HCT116 (cell line): ENCODE measurements around the gene SYNGR1. TPM values are rescaled to one million over a fixed set of nuclear protein-coding genes. Genes with fewer than 3 reads are reported as not detected.

ENCODE experiments used
- ATAC-seq: fragments of 200-7000 bp; cut with Tn5 transposase; 2 replicates; pipeline ENCODE4 v1.9.1; 2020; ENCODE audit warnings: mild to moderate bottlenecking, moderate library complexity
- BruUV-seq: library from RNA; stranded (reverse); fragments of 400-500 nt; replicated peaks from 2 replicates; lab custom pipeline; 2021; lab: Mats Ljungman, UMichigan
- CTCF ChIA-PET: fragments of 300-600 bp; sonication (Branson Sonifier 250); formaldehyde crosslinking; loops from one replicate; lab custom pipeline; 2021; ENCODE audit warnings: antibody characterized with exemption; lab: Charles Lee
- POLR2A ChIA-PET: fragments of 300-600, 350-600 bp; sonication (Branson Sonifier 250); formaldehyde crosslinking; loops from one replicate; lab custom pipeline; 2021; ENCODE audit warnings: antibody characterized with exemption; lab: Charles Lee
- RAD21 ChIA-PET, 2 experiments: fragments of 300-600 bp; sonication (Branson Sonifier 250); formaldehyde crosslinking; loops; one replicate each; lab custom pipeline; 2023; ENCODE audit warnings: low total read pairs in 2 of 2; ENCODE audit not compliant: uncharacterized antibody in 2 of 2, unreplicated experiment in 2 of 2, low non-redundant PET in 1 of 2; lab: Charles Lee
- DNase-seq: peaks from one replicate; pipeline ENCODE4 v3.0.0-alpha.2; 2010; ENCODE audit warnings: low read depth, low spot score
- H2AFZ ChIP-seq: fragments of 200-600 bp; shearing (Covaris generic), sonication (generic); 2 replicates; pipeline ENCODE4 v1.6.1; 2017; ENCODE audit warnings: low read depth, mixed run types, mixed read lengths, antibody characterized with exemption, low read length; ENCODE audit not compliant: poor library complexity, severe bottlenecking
- H3K27ac ChIP-seq: 2 replicates; pipeline ENCODE4 v1.5.1; 2012; ENCODE audit warnings: low read depth, low read length
- H3K27me3 ChIP-seq: fragments of 200-600 bp; sonication (generic); 2 replicates; pipeline ENCODE4 v1.6.1; 2016; ENCODE audit warnings: mixed run types, low read length, mixed read lengths; ENCODE audit not compliant: insufficient read depth
- H3K36me3 ChIP-seq, 2 experiments: fragments of 200-500 bp in 1 of 2; fragments of 200-600 bp in 1 of 2; sonication (Bioruptor generic) in 1 of 2; sonication (generic) in 1 of 2; 2 replicates each; pipeline versions ENCODE4 v1.5.1 to v1.6.1; 2014 to 2016; ENCODE audit warnings: low read length in 2 of 2, inconsistent platforms in 1 of 2, mixed read lengths in 1 of 2, mixed run types in 1 of 2; ENCODE audit not compliant: insufficient read depth in 2 of 2, control insufficient read depth in 1 of 2
- H3K4me1 ChIP-seq, 2 experiments: fragments of 200-600 bp in 1 of 2; sonication (generic) in 1 of 2; 2 replicates each; pipeline versions ENCODE4 v1.5.1 to v1.6.1; 2012 to 2017; ENCODE audit warnings: low read length in 2 of 2, inconsistent platforms in 1 of 2, mild to moderate bottlenecking in 1 of 2, mixed read lengths in 1 of 2, mixed run types in 1 of 2, moderate library complexity in 1 of 2; ENCODE audit not compliant: insufficient read depth in 2 of 2, control insufficient read depth in 1 of 2
- H3K4me2 ChIP-seq: fragments of 200-600 bp; sonication (generic); 2 replicates; pipeline ENCODE4 v1.6.1; 2017; ENCODE audit warnings: mixed run types, low read length, mixed read lengths
- H3K4me3 ChIP-seq, 2 experiments: fragments of 200-600 bp in 1 of 2; sonication (generic) in 1 of 2; replicated peaks in 1 of 2; 2 replicates each; pipeline ENCODE4 v1.5.1; 2011 to 2016; ENCODE audit warnings: low read length in 2 of 2, control low read depth in 1 of 2, low read depth in 1 of 2, mild to moderate bottlenecking in 1 of 2, mixed read lengths in 1 of 2, mixed run types in 1 of 2
- H3K79me2 ChIP-seq: fragments of 200-600 bp; sonication (generic); 2 replicates; pipeline ENCODE4 v1.6.1; 2017; ENCODE audit warnings: mild to moderate bottlenecking, mixed run types, low read length, moderate library complexity, mixed read lengths; ENCODE audit not compliant: insufficient read depth
- H3K9ac ChIP-seq: fragments of 200-600 bp; sonication (generic); 2 replicates; pipeline ENCODE4 v1.6.1; 2016; ENCODE audit warnings: low read length, mixed read lengths
- H3K9me2 ChIP-seq: fragments of 200-600 bp; sonication (generic), shearing (Covaris generic); 2 replicates; pipeline ENCODE4 v1.6.1; 2017; ENCODE audit warnings: mixed run types, mild to moderate bottlenecking, moderate library complexity; ENCODE audit not compliant: insufficient read depth
- H3K9me3 ChIP-seq, 2 experiments: fragments of 200-500 bp in 1 of 2; fragments of 200-600 bp in 1 of 2; sonication (Bioruptor generic) in 1 of 2; sonication (generic) in 1 of 2; 2 replicates each; pipeline ENCODE4 v1.6.1; 2014 to 2017; ENCODE audit warnings: low read length in 2 of 2, mixed read lengths in 2 of 2, inconsistent platforms in 1 of 2, low read depth in 1 of 2, mild to moderate bottlenecking in 1 of 2, mixed run types in 1 of 2, moderate library complexity in 1 of 2; ENCODE audit not compliant: control insufficient read depth in 1 of 2, insufficient read depth in 1 of 2
- H4K20me1 ChIP-seq: fragments of 200-600 bp; sonication (generic), shearing (Covaris generic); 2 replicates; pipeline ENCODE4 v1.6.1; 2017; ENCODE audit warnings: mixed run types, mild to moderate bottlenecking, moderate library complexity; ENCODE audit not compliant: insufficient read depth
- CEBPB ChIP-seq: IDR thresholded peaks from 2 replicates; pipeline ENCODE4 v1.6.1; 2012; ENCODE audit warnings: low read depth
- EGR1 ChIP-seq: IDR thresholded peaks from 2 replicates; pipeline ENCODE4 v1.6.1; 2012; ENCODE audit warnings: low read depth
- ELF1 ChIP-seq: IDR thresholded peaks from 2 replicates; pipeline ENCODE4 v1.6.1; 2012; ENCODE audit warnings: low read depth, borderline replicate concordance
- EZH2 ChIP-seq: fragments of 200-600 bp; sonication (generic); IDR thresholded peaks from 2 replicates; pipeline ENCODE4 v1.6.1; 2017; ENCODE audit warnings: antibody characterized with exemption, mixed run types
- EZH2phosphoT487 ChIP-seq: fragments of 200-600 bp; IDR thresholded peaks from 2 replicates; pipeline ENCODE4 v1.6.1; 2018; ENCODE audit warnings: antibody characterized with exemption, borderline replicate concordance
- FOSL1 ChIP-seq: IDR thresholded peaks from 2 replicates; pipeline ENCODE4 v1.6.1; 2012; ENCODE audit warnings: low read depth
- MAX ChIP-seq: IDR thresholded peaks from 2 replicates; pipeline ENCODE4 v1.6.1; 2012
- POLR2A ChIP-seq: IDR thresholded peaks from 2 replicates; pipeline ENCODE4 v1.7.0; 2011; ENCODE audit warnings: borderline replicate concordance; ENCODE audit not compliant: insufficient read depth, insufficient read length; ENCODE audit errors: extremely low read depth
- RAD21 ChIP-seq: IDR thresholded peaks from 2 replicates; pipeline ENCODE4 v1.6.1; 2012; ENCODE audit warnings: low read depth, mild to moderate bottlenecking
- SIN3A ChIP-seq: IDR thresholded peaks from 2 replicates; pipeline ENCODE4 v1.6.1; 2012; ENCODE audit warnings: low read depth
- SP1 ChIP-seq: IDR thresholded peaks from 2 replicates; pipeline ENCODE4 v1.6.1; 2012; ENCODE audit warnings: low read depth
- SRF ChIP-seq: IDR thresholded peaks from 2 replicates; pipeline ENCODE4 v1.6.1; 2012; ENCODE audit warnings: low read depth
- YY1 ChIP-seq: IDR thresholded peaks from 2 replicates; pipeline ENCODE4 v1.6.1; 2011; ENCODE audit warnings: low read length, low read depth, moderate library complexity, mild to moderate bottlenecking; ENCODE audit not compliant: insufficient replicate concordance; ENCODE audit errors: extremely low read depth
- ZFX ChIP-seq: fragments of 450-650 bp; IDR thresholded peaks from 2 replicates; pipeline ENCODE4 v1.6.1; 2017
- intact Hi-C: fragments of 100-400 bp; cut with micrococcal nuclease; formaldehyde crosslinking; loops from 2 replicates; pipeline ENCODE4 v1.10.0; 2022
- total RNA-seq: library from RNA; stranded (reverse); gene quantifications from one replicate; pipeline ENCODE4 v1.2.1, GENCODE V29; 2021; ENCODE audit not compliant: unreplicated experiment
- TF ChIP-seq, protein P1 (sequence below), 3 experiments: fragments of 200-600 bp in 1 of 3; sonication (generic) in 1 of 3; IDR thresholded peaks in 2 of 3; conservative IDR thresholded peaks in 1 of 3; 2 replicates each; pipeline ENCODE4 v1.5.1; 2012 to 2017; ENCODE audit warnings: low read depth in 2 of 3, low read length in 2 of 3, antibody characterized with exemption in 1 of 3, borderline replicate concordance in 1 of 3, control low read depth in 1 of 3, mild to moderate bottlenecking in 1 of 3, mixed read lengths in 1 of 3, mixed run types in 1 of 3, moderate library complexity in 1 of 3; ENCODE audit not compliant: insufficient read depth in 1 of 3

The SYNGR1 gene
- total RNA-seq, 1 experiment from 2014 or later = 20.7 TPM

DNA sequence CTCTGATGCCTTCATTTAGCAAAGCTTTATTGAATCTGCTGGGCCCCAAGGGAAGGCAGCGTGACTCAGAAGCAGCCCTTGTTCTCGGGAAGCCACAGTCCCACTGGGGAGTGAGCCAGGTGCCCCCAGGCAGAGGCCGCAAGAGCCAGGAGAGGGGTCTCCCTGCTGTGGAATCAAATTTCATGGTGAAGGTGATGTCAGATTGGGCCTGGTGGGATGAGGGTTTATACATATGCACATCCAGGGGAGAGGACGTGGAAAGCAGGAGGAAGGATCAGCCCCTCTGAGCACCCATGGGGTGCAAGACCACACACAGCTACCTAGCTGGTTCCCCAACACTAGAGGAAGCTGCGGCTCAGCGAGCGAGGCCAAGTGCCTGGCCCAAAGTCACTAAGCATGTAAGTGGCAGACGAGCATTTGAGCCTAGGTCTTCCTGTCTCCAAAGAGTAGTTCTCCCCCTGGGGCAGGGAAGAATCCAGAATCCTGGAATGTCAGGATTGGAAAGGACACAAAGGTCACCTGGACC lies 2.0 kb downstream of the SYNGR1 start (continued):
- no peak for TF ChIP-seq EZH2phosphoT487
- no peak for TF ChIP-seq SP1
- no peak for TF ChIP-seq EZH2
- no peak for TF ChIP-seq SIN3A
- no peak for TF ChIP-seq ELF1
- no peak for TF ChIP-seq RAD21

DNA sequence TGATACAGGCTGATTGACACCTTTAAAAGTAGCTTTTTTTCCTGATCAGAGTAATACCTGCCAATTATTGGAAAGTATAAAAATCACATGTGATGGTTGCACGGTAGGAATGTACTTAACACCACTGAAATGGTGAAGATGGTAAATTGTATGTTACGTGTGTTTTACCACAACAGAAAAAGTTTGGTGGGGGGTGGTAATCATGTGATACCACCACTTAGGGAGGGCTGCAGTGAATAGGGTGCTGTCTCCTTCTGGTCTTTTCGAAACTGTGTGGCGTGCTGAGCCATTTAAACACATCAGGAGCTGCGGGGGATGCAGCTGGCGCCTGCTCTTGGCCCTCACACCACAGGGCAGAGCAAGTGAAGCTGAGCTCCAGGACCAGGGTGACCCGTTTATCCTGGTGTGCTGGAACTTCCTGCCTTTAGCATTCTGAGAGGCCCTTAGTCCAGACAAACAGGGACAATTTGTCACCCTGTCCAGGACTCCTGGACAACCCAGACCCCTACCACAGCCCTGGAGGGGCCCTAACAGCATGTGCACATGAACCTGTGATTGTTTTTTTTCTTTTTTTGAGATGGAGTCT lies 2.6 kb downstream of the SYNGR1 start:
- ATAC-seq (no peak), DNase-seq (no peak)
- no peak overlapping the region for H3K4me2 ChIP-seq
- H3K79me2 ChIP-seq = peaks cover 5% of the 10 kb centered on the region; the same call in 1 of the 2 replicates
- intact Hi-C loops = no loop called here
- BruUV-seq = no TSS peak
- H3K9me2 ChIP-seq = no peaks in the 10 kb centered on the region
- H2AFZ ChIP-seq = no peak overlapping the region
- H3K27me3 ChIP-seq = no peaks in the 10 kb centered on the region
- no peak overlapping the region for H3K4me3 ChIP-seq
- H3K9ac ChIP-seq = no peak overlapping the region
- no peaks in the 10 kb centered on the region for H4K20me1 ChIP-seq
- ChIA-PET POLR2A (interaction anchor here (1.1 to 1.6 kb wide), 2 partner anchors 33 to 41 kb away, joined by 3 to 6 read pairs; partner anchors contain the start of gene RPL3), CTCF (interaction anchor here (1.3 kb wide), 1 partner anchor 9 kb away, joined by 3 read pairs; no protein-coding TSS in a partner anchor), RAD21 (no interaction called here)
- no peak overlapping the region for H3K27ac ChIP-seq
- no peaks in the 10 kb centered on the region for H3K9me3 ChIP-seq
- TF ChIP-seq EGR1 (no peak), EZH2 (no peak), RAD21 (no peak), EZH2phosphoT487 (no peak), ELF1 (no peak), POLR2A (no peak), SRF (no peak), ZFX (no peak), FOSL1 (no peak), YY1 (no peak), CEBPB (no peak), MAX (no peak)
- TF ChIP-seq, protein P1, sequence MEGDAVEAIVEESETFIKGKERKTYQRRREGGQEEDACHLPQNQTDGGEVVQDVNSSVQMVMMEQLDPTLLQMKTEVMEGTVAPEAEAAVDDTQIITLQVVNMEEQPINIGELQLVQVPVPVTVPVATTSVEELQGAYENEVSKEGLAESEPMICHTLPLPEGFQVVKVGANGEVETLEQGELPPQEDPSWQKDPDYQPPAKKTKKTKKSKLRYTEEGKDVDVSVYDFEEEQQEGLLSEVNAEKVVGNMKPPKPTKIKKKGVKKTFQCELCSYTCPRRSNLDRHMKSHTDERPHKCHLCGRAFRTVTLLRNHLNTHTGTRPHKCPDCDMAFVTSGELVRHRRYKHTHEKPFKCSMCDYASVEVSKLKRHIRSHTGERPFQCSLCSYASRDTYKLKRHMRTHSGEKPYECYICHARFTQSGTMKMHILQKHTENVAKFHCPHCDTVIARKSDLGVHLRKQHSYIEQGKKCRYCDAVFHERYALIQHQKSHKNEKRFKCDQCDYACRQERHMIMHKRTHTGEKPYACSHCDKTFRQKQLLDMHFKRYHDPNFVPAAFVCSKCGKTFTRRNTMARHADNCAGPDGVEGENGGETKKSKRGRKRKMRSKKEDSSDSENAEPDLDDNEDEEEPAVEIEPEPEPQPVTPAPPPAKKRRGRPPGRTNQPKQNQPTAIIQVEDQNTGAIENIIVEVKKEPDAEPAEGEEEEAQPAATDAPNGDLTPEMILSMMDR (IDR thresholded peaks at IDR 0.05 in 2 of 3, conservative IDR thresholded peaks at IDR 0.05 in 1 of 3; ENCODE audit: borderline replicate concordance in 1 of 3, insufficient read depth in 1 of 3, low read depth in 2 of 3, low read length in 2 of 3) = no peak
- H3K4me1 ChIP-seq = peaks cover 19 to 52% of the 10 kb centered on the region in 2 experiments; a peak in 3 of 4 replicates
- no peaks in the 10 kb centered on the region for H3K36me3 ChIP-seq
